Measurements from ENCODE around the gene VPS11. TPM values are rescaled to one million over a fixed set of nuclear protein-coding genes. Genes with fewer than 3 reads are reported as not detected.

The VPS11 gene
- total RNA-seq, 1 donor from 2014 or later, result 30.7 TPM

GRCh38 chr11:119126675-119127268 lies 59.2 kb downstream of the VPS11 start:
- H3K36me3 ChIP-seq (ENCODE audit: control insufficient read depth, insufficient read depth, low read length), result no peaks in the 10 kb centered on the region
- no peaks in the 10 kb centered on the region for H3K27me3 ChIP-seq (ENCODE audit: control insufficient read depth, insufficient read depth, low read length)
- TF ChIP-seq CTCF (IDR thresholded peaks at IDR 0.05; ENCODE audit: insufficient read depth, low read length, poor library complexity, severe bottlenecking), result no peak
- DNase-seq (ENCODE audit: low read depth), result no peak
- H3K4me3 ChIP-seq (ENCODE audit: low read depth, low read length), result no peak overlapping the region

GRCh38 chr11:119130662-119131061 lies 63.0 kb downstream of the VPS11 start:
- H3K27me3 ChIP-seq (ENCODE audit: control insufficient read depth, insufficient read depth, low read length), result no peaks in the 10 kb centered on the region
- no peak overlapping the region for H3K4me3 ChIP-seq (ENCODE audit: low read depth, low read length)
- no peak for DNase-seq (ENCODE audit: low read depth)
- H3K36me3 ChIP-seq (ENCODE audit: control insufficient read depth, insufficient read depth, low read length), result peaks cover 1% of the 10 kb centered on the region
- TF ChIP-seq CTCF (IDR thresholded peaks at IDR 0.05; ENCODE audit: insufficient read depth, low read length, poor library complexity, severe bottlenecking), result no peak

Other genes with a start within 250 kb of the VPS11 start
- under 0.01 and 0.14 TPM in 2 replicates for gene CXCR5, start 183.9 kb upstream of the VPS11 start, total RNA-seq
- 48.3 and 51.9 TPM in 2 replicates for gene BCL9L, start 141.9 kb upstream of the VPS11 start, total RNA-seq
- 0.25 TPM in 1 of 2 replicates, not detected in the other for gene UPK2, start 111.5 kb upstream of the VPS11 start, total RNA-seq
- not detected in 2 replicates for gene FOXR1, start 96.1 kb upstream of the VPS11 start, total RNA-seq
- 25.4 and 29.8 TPM in 2 replicates for gene CENATAC, start 69.7 kb upstream of the VPS11 start, total RNA-seq
- 1,597 and 2,068 TPM in 2 replicates for gene RPS25, start 49.5 kb upstream of the VPS11 start, total RNA-seq
- 61.2 and 72.6 TPM in 2 replicates for gene TRAPPC4, start 49.1 kb upstream of the VPS11 start, total RNA-seq
- gene SLC37A4, start 36.9 kb upstream of the VPS11 start, total RNA-seq, result 20.7 and 27.9 TPM in 2 replicates
- gene HYOU1, start 10.6 kb upstream of the VPS11 start, total RNA-seq, result 280 and 303 TPM in 2 replicates
- 27.7 and 29.7 TPM in 2 replicates for gene HMBS, start 17.1 kb downstream of the VPS11 start, total RNA-seq
- gene DPAGT1, start 34.0 kb downstream of the VPS11 start, total RNA-seq, result 16.4 and 26.6 TPM in 2 replicates
- 11.8 and 12.7 TPM in 2 replicates for gene C2CD2L, start 39.5 kb downstream of the VPS11 start, total RNA-seq
- 25.0 and 28.8 TPM in 2 replicates for gene HINFP, start 53.8 kb downstream of the VPS11 start, total RNA-seq
- 0.13 and 0.82 TPM in 2 replicates for gene ABCG4, start 81.2 kb downstream of the VPS11 start, total RNA-seq
- gene NLRX1, start 100.9 kb downstream of the VPS11 start, total RNA-seq, result 10.6 and 15.0 TPM in 2 replicates
- gene NHERF4, start 117.7 kb downstream of the VPS11 start, total RNA-seq, result not detected in 2 replicates
- gene CBL, start 138.5 kb downstream of the VPS11 start, total RNA-seq, result 22.5 and 23.7 TPM in 2 replicates
- 563 and 601 TPM in 2 replicates for gene MCAM, start 249.3 kb downstream of the VPS11 start, total RNA-seq